H1 (cell line): ENCODE measurements around the gene C19orf73. TPM values are rescaled to one million over a fixed set of nuclear protein-coding genes. Genes with fewer than 3 reads are reported as not detected.

Experiments used
- CTCF ChIA-PET: fragments of 300-600 bp; sonication (Branson Sonifier 250); formaldehyde crosslinking; loops from one replicate; lab custom pipeline; 2021; ENCODE audit not compliant: partially characterized antibody; lab: Charles Lee
- POLR2A ChIA-PET: fragments of 300-600 bp; sonication (Branson Sonifier 250); formaldehyde crosslinking; loops from one replicate; lab custom pipeline; 2021; ENCODE audit warnings: inconsistent platforms; ENCODE audit not compliant: partially characterized antibody; lab: Charles Lee
- DNase-seq, 2 experiments: peaks; one replicate each; pipeline versions ENCODE4 v3.0.0 to v3.0.0-alpha.2; 2010 to 2022; ENCODE audit warnings: low spot score in 2 of 2, low read depth in 1 of 2, mixed read lengths in 1 of 2
- FAIRE-seq: peaks from 2 replicates; lab custom pipeline; 2011; peaks lifted over from hg19 to GRCh38; lab: Jason Lieb, UNC
- H2AFZ ChIP-seq: 2 replicates; pipeline ENCODE4 v1.8.1; 2012; ENCODE audit warnings: low read length, inconsistent platforms
- H2AK5ac ChIP-seq: 2 replicates; pipeline ENCODE4 v1.6.1; 2013; ENCODE audit warnings: low read depth, low read length
- H2BK120ac ChIP-seq: replicated peaks from 2 replicates; pipeline ENCODE3; 2013; ENCODE audit warnings: low read depth, low read length, inconsistent platforms
- H2BK12ac ChIP-seq: 2 replicates; pipeline ENCODE4 v1.6.1; 2013; ENCODE audit warnings: low read depth, low read length
- H2BK15ac ChIP-seq: 2 replicates; pipeline ENCODE4 v1.6.1; 2013; ENCODE audit warnings: low read length
- H2BK20ac ChIP-seq: 2 replicates; pipeline ENCODE4 v1.6.1; 2013; ENCODE audit warnings: low read length
- H2BK5ac ChIP-seq: 2 replicates; pipeline ENCODE4 v1.6.1; 2013; ENCODE audit warnings: low read depth, low read length
- H3K14ac ChIP-seq: 2 replicates; pipeline ENCODE4 v1.6.1; 2013; ENCODE audit warnings: inconsistent platforms; ENCODE audit not compliant: insufficient read length
- H3K18ac ChIP-seq: 2 replicates; pipeline ENCODE4 v1.6.1; 2013; ENCODE audit warnings: low read length; ENCODE audit errors: extremely low read depth
- H3K23ac ChIP-seq: 2 replicates; pipeline ENCODE4 v1.6.1; 2013; ENCODE audit warnings: inconsistent platforms; ENCODE audit not compliant: insufficient read length
- H3K23me2 ChIP-seq: 2 replicates; pipeline ENCODE4 v1.6.1; 2013; ENCODE audit warnings: low read depth, low read length
- H3K27ac ChIP-seq: 2 replicates; pipeline ENCODE4 v1.6.1; 2011; ENCODE audit warnings: low read depth, low read length, inconsistent platforms
- H3K27me3 ChIP-seq, 4 experiments: replicated peaks in 1 of 4; 1 replicate in 1 of 4; 2 replicates in 3 of 4; pipeline versions ENCODE4 v1.6.1 to v1.8.1; 2011 to 2013; ENCODE audit warnings: low read length in 3 of 4, mild to moderate bottlenecking in 3 of 4, inconsistent platforms in 2 of 4, mixed read lengths in 2 of 4, moderate library complexity in 1 of 4; ENCODE audit not compliant: control insufficient read depth in 3 of 4, insufficient read depth in 3 of 4; ENCODE audit errors: extremely low read depth in 1 of 4
- H3K36me3 ChIP-seq, 4 experiments: 2 replicates each; pipeline versions ENCODE4 v1.6.1 to v1.8.1; 2011 to 2013; ENCODE audit warnings: mild to moderate bottlenecking in 4 of 4, low read length in 3 of 4, moderate library complexity in 2 of 4, control low read depth in 1 of 4, inconsistent platforms in 1 of 4; ENCODE audit not compliant: insufficient read depth in 4 of 4, control insufficient read depth in 2 of 4
- H3K4ac ChIP-seq: replicated peaks from 2 replicates; pipeline ENCODE3; 2013; ENCODE audit warnings: low read length, low read depth, mixed read lengths, inconsistent platforms; ENCODE audit not compliant: insufficient read length
- H3K4me1 ChIP-seq, 4 experiments: replicated peaks in 1 of 4; 1 replicate in 1 of 4; 2 replicates in 3 of 4; pipeline versions ENCODE4 v1.6.1 to v1.8.1; 2011 to 2013; ENCODE audit warnings: low read length in 3 of 4, inconsistent platforms in 2 of 4, mixed read lengths in 1 of 4; ENCODE audit not compliant: insufficient read depth in 4 of 4, control insufficient read depth in 3 of 4
- H3K4me2 ChIP-seq, 2 experiments: 2 replicates each; pipeline versions ENCODE4 v1.6.1 to v1.8.1; 2011 to 2013; ENCODE audit warnings: low read depth in 2 of 2, low read length in 2 of 2, control low read depth in 1 of 2, inconsistent platforms in 1 of 2, mild to moderate bottlenecking in 1 of 2; ENCODE audit not compliant: insufficient read depth in 1 of 2
- H3K4me3 ChIP-seq, 4 experiments: fragments of 200-600, 300-600 bp in 1 of 4; sonication (generic), shearing (Covaris generic), sonication (Bioruptor Twin) in 1 of 4; 2 replicates each; pipeline versions ENCODE4 v1.5.1 to v1.8.1; 2011 to 2016; ENCODE audit warnings: low read length in 4 of 4, low read depth in 3 of 4, control low read depth in 2 of 4, inconsistent platforms in 2 of 4, mild to moderate bottlenecking in 2 of 4, mixed read lengths in 1 of 4, moderate library complexity in 1 of 4; ENCODE audit not compliant: insufficient read depth in 2 of 4; ENCODE audit errors: extremely low read depth in 1 of 4
- H3K56ac ChIP-seq: replicated peaks from 2 replicates; pipeline ENCODE3; 2013; ENCODE audit warnings: low read depth, mild to moderate bottlenecking, mixed read lengths, low read length, inconsistent platforms; ENCODE audit not compliant: insufficient read length
- H3K79me1 ChIP-seq: 2 replicates; pipeline ENCODE4 v1.6.1; 2013; ENCODE audit warnings: low read depth, low read length, control low read depth
- H3K79me2 ChIP-seq, 2 experiments: 2 replicates each; pipeline versions ENCODE4 v1.6.1 to v1.8.1; 2012 to 2013; ENCODE audit warnings: low read length in 2 of 2, mild to moderate bottlenecking in 2 of 2, inconsistent platforms in 1 of 2; ENCODE audit not compliant: insufficient read depth in 2 of 2, control insufficient read depth in 1 of 2
- H3K9ac ChIP-seq, 4 experiments: replicated peaks in 1 of 4; 1 replicate in 1 of 4; 2 replicates in 3 of 4; pipeline versions ENCODE4 v1.6.1 to v1.8.1; 2011 to 2013; ENCODE audit warnings: low read depth in 3 of 4, low read length in 3 of 4, control low read depth in 2 of 4, mild to moderate bottlenecking in 2 of 4, moderate library complexity in 2 of 4, inconsistent platforms in 1 of 4; ENCODE audit errors: extremely low read depth in 1 of 4
- H3K9me3 ChIP-seq, 2 experiments: 2 replicates each; pipeline versions ENCODE4 v1.6.1 to v1.8.1; 2012 to 2013; ENCODE audit warnings: mild to moderate bottlenecking in 2 of 2, moderate library complexity in 2 of 2, control low read depth in 1 of 2, inconsistent platforms in 1 of 2, low read depth in 1 of 2, low read length in 1 of 2, mixed read lengths in 1 of 2; ENCODE audit not compliant: insufficient read depth in 2 of 2
- H4K20me1 ChIP-seq, 2 experiments: replicated peaks in 1 of 2; 2 replicates each; pipeline versions ENCODE3 to v1.8.1; 2011 to 2013; ENCODE audit warnings: inconsistent platforms in 2 of 2, low read length in 2 of 2, mild to moderate bottlenecking in 1 of 2; ENCODE audit not compliant: insufficient read depth in 2 of 2, control insufficient read depth in 1 of 2
- H4K5ac ChIP-seq: 2 replicates; pipeline ENCODE4 v1.6.1; 2013; ENCODE audit warnings: low read length, low read depth, mixed read lengths, inconsistent platforms; ENCODE audit not compliant: insufficient read length
- H4K8ac ChIP-seq: 2 replicates; pipeline ENCODE4 v1.8.0; 2013; ENCODE audit warnings: mild to moderate bottlenecking, moderate library complexity, low read length, inconsistent platforms; ENCODE audit not compliant: insufficient read depth; ENCODE audit errors: extremely low read depth
- H4K91ac ChIP-seq: replicated peaks from 2 replicates; pipeline ENCODE3; 2013; ENCODE audit warnings: low read length, mixed read lengths, inconsistent platforms; ENCODE audit not compliant: insufficient read length
- CBX5 ChIP-seq: fragments of 300-800, 300-1000 bp; sonication (generic); IDR thresholded peaks from 2 replicates; pipeline ENCODE4 v1.7.1; 2016; ENCODE audit warnings: antibody characterized with exemption, low read length, low read depth
- JUND ChIP-seq: IDR thresholded peaks from 2 replicates; pipeline ENCODE4 v1.6.1; 2011; ENCODE audit warnings: mild to moderate bottlenecking, improper control_type of control experiment, low read length
- PHF8 ChIP-seq: fragments of 200-600 bp; sonication (generic); conservative IDR thresholded peaks from 2 replicates; pipeline ENCODE4 v1.7.1; 2012; ENCODE audit warnings: low read depth, mild to moderate bottlenecking, inconsistent platforms, low read length, moderate library complexity
- POU5F1 ChIP-seq: IDR thresholded peaks from 2 replicates; pipeline ENCODE4 v1.6.1; 2011; ENCODE audit warnings: low read depth, mild to moderate bottlenecking, low read length, moderate library complexity
- TEAD4 ChIP-seq: IDR thresholded peaks from 2 replicates; pipeline ENCODE4 v1.6.1; 2012; ENCODE audit warnings: low read depth, low read length, inconsistent platforms, mixed read lengths
- WGBS, 2 experiments: shearing (Covaris generic) in 1 of 2; methylation state at CpG; one replicate each; pipeline versions ENCODE4 v1.1.6 to v1.1.7; 2013 to 2015; ENCODE audit warnings: low lambda C conversion rate in 2 of 2, mixed read lengths in 2 of 2, inconsistent platforms in 1 of 2, low coverage in 1 of 2, missing lambda C conversion rate in 1 of 2; ENCODE audit not compliant: insufficient replicate concordance in 2 of 2, insufficient coverage in 1 of 2, insufficient read length in 1 of 2; ENCODE audit errors: extremely low coverage in 1 of 2, missing lambda C conversion rate in 1 of 2; 5-methylcytosine and 5-hydroxymethylcytosine counted together
- polyA plus RNA-seq, 7 experiments: library from polyadenylated mRNA; depleted of rRNA in 3 of 7; stranded (reverse) in 5 of 7; unstranded in 2 of 7; fragments of >200 nt in 5 of 7; fragments of 200-250 nt in 2 of 7; gene quantifications; 1 replicate in 5 of 7; 2 replicates in 1 of 7; 4 replicates in 1 of 7; pipeline versions ENCODE4 v1.2.1 to v1.2.3, GENCODE V29; 2011 to 2013; ENCODE audit warnings: missing spikeins in 2 of 7, mixed read lengths in 2 of 7
- total RNA-seq: library from RNA; stranded (reverse); fragmentation: NEBNext Ultra II Directional; extraction: Animal tissue kit (Norgen Biotek cat#: 25700); gene quantifications from 2 replicates; pipeline ENCODE4 v1.2.1, GENCODE V29; 2021

C19orf73 gene
- total and polyA plus RNA-seq, 2 of the 8 experiments (the other 6 are each of a cell fraction or from before 2014, with no cell fraction given), result 2.5 to 4.6 TPM

- Histone ChIP-seq H4K5ac (no peak overlapping the region), H3K4me3 (no peak overlapping the region), H3K36me3 (peaks cover 0 to 5% (median 2%) of the 10 kb centered on the region in 4 experiments; a peak in 3 of 8 replicates), H3K23me2 (peaks cover 6% of the 10 kb centered on the region; the same call in 1 of the 2 replicates), H3K27me3 (no peaks in the 10 kb centered on the region), H4K91ac (no peak overlapping the region), H3K79me1 (no peaks in the 10 kb centered on the region), H3K9ac (no peak overlapping the region), H2BK5ac (no peak overlapping the region), H2BK15ac (no peak overlapping the region), H4K8ac (no peak overlapping the region), H3K9me3 (no peaks in the 10 kb centered on the region), H3K23ac (no peak overlapping the region), H2AK5ac (no peak overlapping the region), H3K18ac (no peak overlapping the region), H2BK120ac (no peak overlapping the region), H3K27ac (no peak overlapping the region), H3K14ac (no peak overlapping the region), H3K79me2 (no peaks in the 10 kb centered on the region), H3K4me2 (no peak overlapping the region), H3K56ac (no peak overlapping the region), H2AFZ (no peak overlapping the region), H2BK12ac (0 out of 2 replicates have a peak overlapping the region, but pooled peaks have one; percentile 9), H3K4me1 (peaks cover 4 to 12% (median 7%) of the 10 kb centered on the region in 4 experiments; a peak in 6 of 7 replicates), H3K4ac (no peak overlapping the region), H2BK20ac (no peak overlapping the region), H4K20me1 (peaks cover 0 to 4% of the 10 kb centered on the region in 2 experiments)
- POLR2A ChIA-PET, result interaction anchor here (1.0 to 5.8 kb wide), 5 partner anchors 9 to 22 kb away, joined by 3 to 47 read pairs (median 5); partner anchors contain the start of gene LIN7B
- FAIRE-seq (no peak), DNase-seq (no peak)
- 96% methylated on average over 10 of the region's 10 CpGs; no CpG with 5 or more reads in 1 of the 2 experiments for WGBS, 2 experiments
- CTCF ChIA-PET, result interaction anchor here (1.0 to 9.7 kb wide), 6 partner anchors 7 to 73 kb away, joined by 3 to 99 read pairs (median 7); no protein-coding TSS in a partner anchor
- TF ChIP-seq POU5F1 (no peak), CBX5 (no peak), JUND (no peak), TEAD4 (no peak), PHF8 (no peak)
Observed at GRCh38 chr19:49136771-49137171, 17.8 kb upstream of the C19orf73 start.
